ENCODE data around the gene MRGPRX1. TPM values are rescaled to one million over a fixed set of nuclear protein-coding genes. Genes with fewer than 3 reads are reported as not detected.

Gene MRGPRX1
- polyA plus RNA-seq, 1 donor (not counting 4 experiments of a cell fraction or from before 2014, with no cell fraction given): not detected

- H3K4me2 ChIP-seq (ENCODE audit: control insufficient read depth, extremely low read depth, insufficient read depth, low read depth, low read length): peak overlapping the region; percentile 74
- H3K36me3 ChIP-seq (ENCODE audit: control insufficient read depth in 2 of 2, extremely low read depth in 1 of 2, insufficient read depth in 2 of 2, low read length in 2 of 2): no peaks in the 10 kb centered on the region
- peak overlapping the region; percentile 88 for H3K27ac ChIP-seq (ENCODE audit: control insufficient read depth, insufficient read depth, low read length)
- DNase-seq (ENCODE audit: low read depth, low spot score): peak; percentile 54
- peaks cover 15% of the 10 kb centered on the region for H3K4me1 ChIP-seq (ENCODE audit: control insufficient read depth, extremely low read depth, insufficient read depth, low read length)
- H3K79me2 ChIP-seq (ENCODE audit: control insufficient read depth, insufficient read depth, low read length): no peaks in the 10 kb centered on the region
- no peaks in the 10 kb centered on the region for H3K9me1 ChIP-seq (ENCODE audit: control insufficient read depth, extremely low read depth, insufficient read depth, low read length)
- TF ChIP-seq, protein P1, sequence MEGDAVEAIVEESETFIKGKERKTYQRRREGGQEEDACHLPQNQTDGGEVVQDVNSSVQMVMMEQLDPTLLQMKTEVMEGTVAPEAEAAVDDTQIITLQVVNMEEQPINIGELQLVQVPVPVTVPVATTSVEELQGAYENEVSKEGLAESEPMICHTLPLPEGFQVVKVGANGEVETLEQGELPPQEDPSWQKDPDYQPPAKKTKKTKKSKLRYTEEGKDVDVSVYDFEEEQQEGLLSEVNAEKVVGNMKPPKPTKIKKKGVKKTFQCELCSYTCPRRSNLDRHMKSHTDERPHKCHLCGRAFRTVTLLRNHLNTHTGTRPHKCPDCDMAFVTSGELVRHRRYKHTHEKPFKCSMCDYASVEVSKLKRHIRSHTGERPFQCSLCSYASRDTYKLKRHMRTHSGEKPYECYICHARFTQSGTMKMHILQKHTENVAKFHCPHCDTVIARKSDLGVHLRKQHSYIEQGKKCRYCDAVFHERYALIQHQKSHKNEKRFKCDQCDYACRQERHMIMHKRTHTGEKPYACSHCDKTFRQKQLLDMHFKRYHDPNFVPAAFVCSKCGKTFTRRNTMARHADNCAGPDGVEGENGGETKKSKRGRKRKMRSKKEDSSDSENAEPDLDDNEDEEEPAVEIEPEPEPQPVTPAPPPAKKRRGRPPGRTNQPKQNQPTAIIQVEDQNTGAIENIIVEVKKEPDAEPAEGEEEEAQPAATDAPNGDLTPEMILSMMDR (optimal IDR thresholded peaks at IDR 0.05 in 1 of 3, IDR thresholded peaks at IDR 0.05 in 1 of 3, conservative IDR thresholded peaks at IDR 0.05 in 1 of 3; ENCODE audit: extremely low read depth in 1 of 3, insufficient read depth in 2 of 3, low read length in 3 of 3): no peak
- no peak for TF ChIP-seq EZH2 (IDR thresholded peaks at IDR 0.05; ENCODE audit: low read length)
- H3K4me3 ChIP-seq (ENCODE audit: control insufficient read depth in 2 of 3, extremely low read depth in 1 of 3, insufficient read depth in 2 of 3, low read depth in 1 of 3, low read length in 3 of 3): peak overlapping the region in 2 of 3 experiments; percentile 18 to 26
- H4K20me1 ChIP-seq (ENCODE audit: control insufficient read depth, extremely low read depth, insufficient read depth, low read length): no peaks in the 10 kb centered on the region
- dilution Hi-C loops (cut with MboI; ENCODE audit: extremely low pct_ligation_motif_present, low sequenced_read_pairs): no loop called here
- peak overlapping the region; percentile 80 for H2AFZ ChIP-seq (ENCODE audit: control insufficient read depth, low read length)
- H3K9me3 ChIP-seq (ENCODE audit: control insufficient read depth, low read depth, low read length): no peaks in the 10 kb centered on the region
- H3K9ac ChIP-seq (ENCODE audit: control insufficient read depth, extremely low read depth, insufficient read depth, low read length): peak overlapping the region; percentile 69
- FAIRE-seq: peak; percentile 82
- H3K27me3 ChIP-seq (ENCODE audit: control insufficient read depth, extremely low read depth, insufficient read depth, low read length): no peaks in the 10 kb centered on the region
Measured at GRCh38 chr11:18986744-18987143, 47.5 kb upstream of the MRGPRX1 start.

DNA sequence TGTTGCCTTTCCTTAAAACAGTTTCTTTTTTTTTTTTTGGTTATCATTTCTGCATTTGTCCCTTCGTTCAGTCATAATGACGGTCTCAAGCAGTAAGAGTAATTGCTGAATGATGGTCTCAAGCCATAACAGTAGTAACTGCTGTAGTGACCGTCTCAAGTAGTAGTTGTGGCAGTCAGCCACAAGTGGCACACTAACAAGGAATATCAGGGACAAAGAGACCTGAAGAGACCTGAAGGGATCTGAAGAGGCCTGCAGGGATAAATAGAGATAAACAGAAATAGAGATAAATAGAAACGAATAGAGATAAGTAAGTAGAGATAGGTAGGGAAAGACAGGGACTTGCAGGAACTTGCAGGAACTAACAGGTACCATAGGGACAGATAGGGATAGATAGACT, 42.7 kb upstream of the MRGPRX1 start:
- Histone ChIP-seq H3K4me1 (ENCODE audit: control insufficient read depth, extremely low read depth, insufficient read depth, low read length) (peaks cover 7% of the 10 kb centered on the region), H2AFZ (ENCODE audit: control insufficient read depth, low read length) (no peak overlapping the region), H4K20me1 (ENCODE audit: control insufficient read depth, extremely low read depth, insufficient read depth, low read length) (no peaks in the 10 kb centered on the region), H3K4me3 (ENCODE audit: control insufficient read depth in 2 of 3, extremely low read depth in 1 of 3, insufficient read depth in 2 of 3, low read depth in 1 of 3, low read length in 3 of 3) (no peak overlapping the region), H3K9ac (ENCODE audit: control insufficient read depth, extremely low read depth, insufficient read depth, low read length) (no peak overlapping the region), H3K9me1 (ENCODE audit: control insufficient read depth, extremely low read depth, insufficient read depth, low read length) (no peaks in the 10 kb centered on the region), H3K9me3 (ENCODE audit: control insufficient read depth, low read depth, low read length) (no peaks in the 10 kb centered on the region), H3K4me2 (ENCODE audit: control insufficient read depth, extremely low read depth, insufficient read depth, low read depth, low read length) (no peak overlapping the region), H3K27me3 (ENCODE audit: control insufficient read depth, extremely low read depth, insufficient read depth, low read length) (no peaks in the 10 kb centered on the region), H3K36me3 (ENCODE audit: control insufficient read depth in 2 of 2, extremely low read depth in 1 of 2, insufficient read depth in 2 of 2, low read length in 2 of 2) (no peaks in the 10 kb centered on the region), H3K79me2 (ENCODE audit: control insufficient read depth, insufficient read depth, low read length) (no peaks in the 10 kb centered on the region), H3K27ac (ENCODE audit: control insufficient read depth, insufficient read depth, low read length) (no peak overlapping the region)
- dilution Hi-C loops (cut with MboI; ENCODE audit: extremely low pct_ligation_motif_present, low sequenced_read_pairs): no loop called here
- DNase-seq (ENCODE audit: low read depth, low spot score) (no peak), FAIRE-seq (no peak)
- TF ChIP-seq, protein P1 (optimal IDR thresholded peaks at IDR 0.05 in 1 of 3, IDR thresholded peaks at IDR 0.05 in 1 of 3, conservative IDR thresholded peaks at IDR 0.05 in 1 of 3; ENCODE audit: extremely low read depth in 1 of 3, insufficient read depth in 2 of 3, low read length in 3 of 3): no peak
- TF ChIP-seq EZH2 (IDR thresholded peaks at IDR 0.05; ENCODE audit: low read length): no peak

Measured in keratinocyte (primary cell).